Type B pancreatic cell (in vitro differentiated cells): Measurements from ENCODE around the gene FUT7. TPM values are rescaled to one million over a fixed set of nuclear protein-coding genes. Genes with fewer than 3 reads are reported as not detected.

ENCODE experiments used
- DNase-seq: peaks from one replicate; pipeline ENCODE4 v3.0.0; 2021; ENCODE audit warnings: mixed read lengths; ENCODE audit not compliant: unreplicated experiment; ENCODE audit errors: extremely low spot score
- H3K27ac Mint-ChIP-seq: 2 replicates; pipeline ENCODE4 v1.8.0; 2021; ENCODE audit warnings: mild to moderate bottlenecking, mixed read lengths
- H3K27me3 Mint-ChIP-seq: 2 replicates; pipeline ENCODE4 v1.8.0; 2021; ENCODE audit warnings: mixed read lengths
- H3K36me3 Mint-ChIP-seq: 2 replicates; pipeline ENCODE4 v1.8.0; 2021; ENCODE audit warnings: mixed read lengths
- H3K4me1 Mint-ChIP-seq: one replicate; pipeline ENCODE4 v1.8.0; 2021; ENCODE audit warnings: mixed read lengths; ENCODE audit not compliant: unreplicated experiment
- H3K4me3 Mint-ChIP-seq: 2 replicates; pipeline ENCODE4 v1.8.0; 2021; ENCODE audit warnings: mild to moderate bottlenecking, mixed read lengths
- H3K9me3 Mint-ChIP-seq: 2 replicates; pipeline ENCODE4 v1.8.0; 2021; ENCODE audit warnings: mixed read lengths
- CTCF ChIP-seq: fragments of 200-600 bp; sonication (generic); conservative IDR thresholded peaks from 2 replicates; pipeline ENCODE4 v1.5.0; 2021; ENCODE audit warnings: antibody characterized with exemption, mild to moderate bottlenecking
- long read RNA-seq: library from polyadenylated mRNA; unstranded; transcript quantifications from one replicate; pipeline ENCODE4 v2.0.0, GENCODE V29; 2020
- total RNA-seq: library from RNA; stranded (reverse); gene quantifications from 2 replicates; pipeline ENCODE4 v1.2.1, GENCODE V29; 2021; ENCODE audit warnings: low replicate concordance

Gene FUT7
- not detected in 2 replicates for total RNA-seq
- long read RNA-seq: 0 reads

GRCh38 chr9:137031904-137032640 lies at the start of gene FUT7:
Gene FUT7 (minus strand): TSS chr9:137032088. CDS start chr9:137031991, 97 bp downstream.
- Mint-ChIP-seq H3K27ac (no peak within 1 kb of the TSS), H3K4me1 (no peaks in the 10 kb centered on the region), H3K27me3 (no peaks in the 10 kb centered on the region), H3K9me3 (no peaks in the 10 kb centered on the region), H3K4me3 (no peak within 1 kb of the TSS), H3K36me3 (no peaks in the 10 kb centered on the region)
- no peak for DNase-seq
- no peak for TF ChIP-seq CTCF

- no peaks in the 10 kb centered on the region for H3K9me3 Mint-ChIP-seq
- no peaks in the 10 kb centered on the region for H3K36me3 Mint-ChIP-seq
- no peak for TF ChIP-seq CTCF
- H3K27ac Mint-ChIP-seq: no peak overlapping the region
- no peaks in the 10 kb centered on the region for H3K4me1 Mint-ChIP-seq
- DNase-seq: no peak
- H3K27me3 Mint-ChIP-seq: peaks cover 49% of the 10 kb centered on the region
- no peak overlapping the region for H3K4me3 Mint-ChIP-seq
Measured at GRCh38 chr9:137080260-137081122, 48.6 kb upstream of the FUT7 start.

GRCh38 chr9:137079401-137079787 lies 47.5 kb upstream of the FUT7 start:
- Mint-ChIP-seq H3K4me1 (no peaks in the 10 kb centered on the region), H3K36me3 (no peaks in the 10 kb centered on the region), H3K9me3 (no peaks in the 10 kb centered on the region), H3K27me3 (peaks cover 59% of the 10 kb centered on the region), H3K27ac (no peak overlapping the region), H3K4me3 (no peak overlapping the region)
- no peak for DNase-seq
- TF ChIP-seq CTCF: no peak

- no peaks in the 10 kb centered on the region for H3K9me3 Mint-ChIP-seq
- no peak for DNase-seq
- H3K27ac Mint-ChIP-seq: no peak overlapping the region
- peak overlapping the region; percentile 74 for H3K4me3 Mint-ChIP-seq
- H3K36me3 Mint-ChIP-seq: no peaks in the 10 kb centered on the region
- H3K27me3 Mint-ChIP-seq: peaks cover 61% of the 10 kb centered on the region
- no peaks in the 10 kb centered on the region for H3K4me1 Mint-ChIP-seq
- no peak for TF ChIP-seq CTCF
Measured at GRCh38 chr9:137078701-137079400, 47.0 kb upstream of the FUT7 start.

GRCh38 chr9:137077758-137078693 lies 46.1 kb upstream of the FUT7 start:
- no peak for TF ChIP-seq CTCF
- Mint-ChIP-seq H3K27ac (no peak overlapping the region), H3K9me3 (no peaks in the 10 kb centered on the region), H3K36me3 (no peaks in the 10 kb centered on the region), H3K27me3 (peaks cover 57% of the 10 kb centered on the region), H3K4me3 (peak overlapping the region; percentile 74), H3K4me1 (no peaks in the 10 kb centered on the region)
- DNase-seq: no peak
